SJSA1 (cell line): ENCODE results near the gene COX8A. TPM values are rescaled to one million over a fixed set of nuclear protein-coding genes. Genes with fewer than 3 reads are reported as not detected.

ENCODE experiments used
- DNase-seq, 2 experiments: peaks; one replicate each; pipeline ENCODE4 v3.0.0-alpha.2; 2015 to 2020; ENCODE audit warnings: low spot score in 2 of 2, low read depth in 1 of 2
- H3K27ac ChIP-seq: fragments of 250-450 bp; sonication (Bioruptor Pico); 2 replicates; pipeline ENCODE4 v1.5.1; 2020; ENCODE audit warnings: mild to moderate bottlenecking, moderate library complexity
- H3K27me3 ChIP-seq: fragments of 250-450 bp; sonication (Bioruptor Pico); replicated peaks from 2 replicates; pipeline ENCODE4 v1.5.1; 2020; ENCODE audit warnings: mild to moderate bottlenecking, moderate library complexity
- H3K36me3 ChIP-seq: fragments of 250-450 bp; sonication (Bioruptor Pico); 2 replicates; pipeline ENCODE4 v1.5.1; 2020; ENCODE audit warnings: mild to moderate bottlenecking
- H3K4me1 ChIP-seq: fragments of 250-450 bp; sonication (Bioruptor Pico); replicated peaks from 2 replicates; pipeline ENCODE4 v1.6.1; 2021; ENCODE audit warnings: mild to moderate bottlenecking
- H3K4me3 ChIP-seq: fragments of 250-450 bp; sonication (Bioruptor Pico); 2 replicates; pipeline ENCODE4 v1.5.1; 2020; ENCODE audit warnings: mild to moderate bottlenecking
- H3K9me3 ChIP-seq: fragments of 250-450 bp; sonication (Bioruptor Pico); replicated peaks from 2 replicates; pipeline ENCODE4 v1.5.1; 2020; ENCODE audit warnings: mild to moderate bottlenecking
- total RNA-seq: library from RNA; depleted of rRNA; stranded (reverse); fragments of >200 nt; shearing (Covaris generic); gene quantifications from 2 replicates; pipeline ENCODE4 v1.2.3, GENCODE V29; 2014

COX8A gene
- total RNA-seq, 1 experiment from 2014 or later, result 1,062 TPM

DNA sequence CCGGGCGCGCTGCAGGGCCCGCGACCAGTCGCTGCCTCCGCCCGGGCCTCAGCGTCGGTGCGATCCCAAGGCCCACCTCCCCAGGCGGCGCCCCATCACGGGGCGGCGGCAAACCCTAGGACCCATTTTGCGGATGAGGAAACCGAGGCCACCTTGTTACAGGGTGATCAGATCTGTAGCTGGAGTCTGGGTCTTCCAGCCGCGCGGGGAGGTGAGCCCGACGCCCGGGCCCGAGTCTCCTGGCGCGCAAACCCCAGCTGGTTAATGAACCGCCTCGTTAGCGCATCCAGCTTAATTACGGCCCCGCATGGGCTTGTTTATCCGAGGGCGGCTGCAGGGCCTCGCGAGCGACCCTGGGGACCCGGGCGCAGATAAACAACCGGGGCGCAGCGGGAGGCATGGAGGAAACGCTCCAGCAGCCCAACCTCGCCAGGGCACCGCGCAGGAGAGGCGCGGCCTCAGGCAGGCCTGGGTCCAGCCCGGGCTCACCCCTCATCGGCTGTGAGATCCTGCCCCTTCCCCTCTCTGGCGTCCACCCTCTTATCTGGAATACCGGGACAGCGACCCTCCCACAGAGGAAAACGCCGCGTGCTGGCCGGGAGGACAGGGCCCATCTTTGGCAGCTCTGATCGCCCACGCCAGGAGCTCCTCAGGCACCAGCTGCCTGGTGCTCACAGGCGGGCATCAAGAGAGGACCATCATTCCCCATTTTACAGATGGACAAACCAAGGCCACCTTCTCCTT lies 26.5 kb downstream of the COX8A start:
- peaks cover 71% of the 10 kb centered on the region for H3K36me3 ChIP-seq
- no peak for DNase-seq
- no peaks in the 10 kb centered on the region for H3K27me3 ChIP-seq
- no peak overlapping the region for H3K27ac ChIP-seq
- H3K4me3 ChIP-seq, result no peak overlapping the region
- H3K9me3 ChIP-seq, result no peaks in the 10 kb centered on the region; the same call in 1 of the 2 replicates
- peaks cover 7% of the 10 kb centered on the region; the same call in 1 of the 2 replicates for H3K4me1 ChIP-seq

GRCh38 chr11:64001484-64002420 lies 27.3 kb downstream of the COX8A start:
- Histone ChIP-seq H3K4me1 (peaks cover 10% of the 10 kb centered on the region), H3K36me3 (peaks cover 62% of the 10 kb centered on the region), H3K27me3 (no peaks in the 10 kb centered on the region), H3K9me3 (no peaks in the 10 kb centered on the region; the same call in 1 of the 2 replicates), H3K4me3 (no peak overlapping the region), H3K27ac (no peak overlapping the region)
- no peak for DNase-seq

DNA sequence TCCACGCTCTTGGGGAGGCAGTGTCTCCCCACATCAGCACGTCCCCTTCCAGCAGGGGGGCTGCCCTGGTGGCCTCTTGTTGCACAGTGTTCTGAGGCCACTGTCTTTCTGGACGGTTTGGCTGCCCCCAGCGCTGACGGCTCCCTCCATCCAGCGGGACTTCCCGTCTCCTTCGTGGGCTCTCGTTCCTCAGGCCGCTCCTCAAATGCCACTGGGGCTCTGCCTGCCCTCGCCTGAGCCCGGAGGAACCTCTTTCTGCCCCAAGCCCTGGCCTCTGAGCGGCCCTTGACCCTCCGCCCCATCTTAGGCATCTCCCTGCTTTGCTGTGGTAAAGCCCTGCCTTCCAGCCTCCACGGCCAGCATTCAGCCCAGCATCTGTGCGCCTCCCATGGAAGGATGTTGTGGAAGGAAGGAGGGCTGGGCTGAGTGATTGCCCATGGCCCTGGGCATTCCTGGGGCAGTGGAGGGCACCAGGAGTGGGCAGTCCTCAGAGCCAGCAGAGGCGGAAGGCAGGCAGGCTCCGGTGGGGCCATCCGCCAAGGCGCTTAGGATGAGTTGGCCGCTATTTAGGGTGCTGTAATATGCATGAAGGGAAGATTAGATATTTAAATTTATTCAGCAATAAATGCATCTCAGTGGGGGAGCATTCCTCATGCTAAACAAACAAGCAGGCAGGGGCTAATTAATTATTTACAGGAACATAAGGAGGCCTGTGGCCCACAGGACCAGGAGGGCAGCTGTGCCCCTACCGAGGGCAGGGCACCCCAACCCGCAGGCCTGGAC lies 29.6 kb downstream of the COX8A start:
- Histone ChIP-seq H3K27ac (no peak overlapping the region), H3K36me3 (peaks cover 40% of the 10 kb centered on the region), H3K9me3 (no peaks in the 10 kb centered on the region; the same call in 1 of the 2 replicates), H3K4me1 (peaks cover 20% of the 10 kb centered on the region), H3K27me3 (no peaks in the 10 kb centered on the region), H3K4me3 (no peak overlapping the region)
- no peak for DNase-seq

GRCh38 chr11:64004590-64004984 lies 30.2 kb downstream of the COX8A start:
- DNase-seq, result no peak
- Histone ChIP-seq H3K27ac (no peak overlapping the region), H3K27me3 (no peaks in the 10 kb centered on the region), H3K4me3 (no peak overlapping the region), H3K4me1 (peaks cover 20% of the 10 kb centered on the region), H3K9me3 (no peaks in the 10 kb centered on the region; the same call in 1 of the 2 replicates), H3K36me3 (peaks cover 34% of the 10 kb centered on the region)

DNA sequence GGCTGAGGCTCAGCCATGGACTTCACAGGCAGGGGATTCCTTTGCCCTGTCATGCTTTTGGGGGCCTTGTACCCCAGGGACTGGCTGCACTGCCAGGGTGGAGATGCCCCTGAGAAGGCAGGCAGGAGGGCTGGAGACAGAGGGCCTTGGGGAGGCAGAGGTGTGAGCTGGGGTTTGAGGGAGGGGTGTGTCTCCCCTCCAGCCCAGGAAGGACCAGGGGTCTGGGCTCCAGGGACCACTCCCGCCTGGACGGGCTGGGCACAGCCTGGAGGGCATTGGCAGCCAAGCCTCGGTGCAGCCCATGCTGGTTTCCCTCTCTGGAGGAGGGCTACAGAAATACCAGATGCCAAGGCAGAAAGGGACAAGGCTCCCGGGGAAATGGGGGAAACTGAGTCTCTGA lies 31.3 kb downstream of the COX8A start:
- Histone ChIP-seq H3K27ac (no peak overlapping the region), H3K9me3 (no peaks in the 10 kb centered on the region; the same call in 1 of the 2 replicates), H3K4me1 (peaks cover 20% of the 10 kb centered on the region), H3K4me3 (no peak overlapping the region), H3K27me3 (no peaks in the 10 kb centered on the region), H3K36me3 (peaks cover 23% of the 10 kb centered on the region)
- DNase-seq, result no peak

DNA sequence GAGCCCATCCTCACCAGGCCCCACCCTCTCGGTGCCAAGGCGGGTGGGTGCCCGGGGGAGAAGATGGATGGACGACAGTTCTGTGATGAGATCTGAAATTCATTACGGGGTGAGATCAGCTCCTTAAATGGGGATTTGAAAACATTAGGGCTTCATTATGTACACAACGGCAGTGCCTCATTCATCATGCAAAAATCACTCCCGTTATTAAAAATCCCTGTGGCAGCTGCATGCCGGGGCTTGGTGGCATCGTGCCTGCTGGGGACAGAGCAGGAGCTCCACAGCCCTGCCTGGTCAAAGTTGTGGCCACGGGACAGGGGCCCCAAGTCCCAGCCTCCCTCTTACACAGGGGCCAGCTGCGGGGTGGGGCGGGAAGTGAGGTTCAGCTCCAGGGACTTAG lies 32.0 kb downstream of the COX8A start:
- DNase-seq, result no peak
- no peaks in the 10 kb centered on the region for H3K9me3 ChIP-seq
- H3K27me3 ChIP-seq, result no peaks in the 10 kb centered on the region
- H3K4me3 ChIP-seq, result no peak overlapping the region
- peaks cover 16% of the 10 kb centered on the region for H3K36me3 ChIP-seq
- H3K27ac ChIP-seq, result no peak overlapping the region
- H3K4me1 ChIP-seq, result peaks cover 20% of the 10 kb centered on the region

DNA sequence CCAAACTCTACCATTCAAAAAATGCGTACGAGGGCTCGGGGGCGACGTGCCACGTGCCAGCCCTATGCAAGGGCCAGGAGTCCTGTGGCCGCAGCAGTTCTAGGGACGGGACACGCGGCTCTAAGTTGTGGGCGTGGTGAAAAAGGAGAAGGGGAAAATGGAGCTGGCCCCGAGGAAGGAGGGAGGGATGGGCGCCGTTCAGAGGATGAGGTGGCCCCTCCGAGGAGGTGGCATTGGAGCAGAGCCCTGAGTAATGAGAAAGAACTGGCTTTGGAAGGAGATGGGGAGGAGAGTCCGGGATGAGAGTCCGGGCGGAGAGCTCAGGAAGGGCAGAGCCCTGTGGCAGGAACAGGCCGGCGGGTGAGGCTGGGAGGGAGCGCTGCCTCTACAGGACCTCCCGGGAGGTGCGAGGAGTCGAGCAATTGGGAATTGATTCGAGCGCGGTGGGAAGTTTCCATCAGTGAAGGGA lies 32.8 kb downstream of the COX8A start:
- Histone ChIP-seq H3K4me1 (peaks cover 13% of the 10 kb centered on the region), H3K27ac (no peak overlapping the region), H3K4me3 (no peak overlapping the region), H3K9me3 (no peaks in the 10 kb centered on the region), H3K36me3 (peaks cover 9% of the 10 kb centered on the region), H3K27me3 (no peaks in the 10 kb centered on the region)
- DNase-seq, result peak in 1 of 2 experiments; percentile 36

GRCh38 chr11:64007629-64008282 lies 33.3 kb downstream of the COX8A start:
- H3K4me3 ChIP-seq, result no peak overlapping the region

GRCh38 chr11:64008283-64008913 lies 34.0 kb downstream of the COX8A start:
- Histone ChIP-seq H3K4me3 (no peak overlapping the region), H3K36me3 (peaks cover 9% of the 10 kb centered on the region), H3K9me3 (no peaks in the 10 kb centered on the region), H3K4me1 (peaks cover 12% of the 10 kb centered on the region), H3K27ac (no peak overlapping the region), H3K27me3 (no peaks in the 10 kb centered on the region)
- DNase-seq, result no peak

More at GRCh38 chr11:64007629-64008282, 33.3 kb downstream of the COX8A start:
- Histone ChIP-seq H3K4me1 (peaks cover 12% of the 10 kb centered on the region), H3K27me3 (no peaks in the 10 kb centered on the region), H3K9me3 (no peaks in the 10 kb centered on the region), H3K36me3 (peaks cover 9% of the 10 kb centered on the region), H3K27ac (no peak overlapping the region)
- no peak for DNase-seq

DNA sequence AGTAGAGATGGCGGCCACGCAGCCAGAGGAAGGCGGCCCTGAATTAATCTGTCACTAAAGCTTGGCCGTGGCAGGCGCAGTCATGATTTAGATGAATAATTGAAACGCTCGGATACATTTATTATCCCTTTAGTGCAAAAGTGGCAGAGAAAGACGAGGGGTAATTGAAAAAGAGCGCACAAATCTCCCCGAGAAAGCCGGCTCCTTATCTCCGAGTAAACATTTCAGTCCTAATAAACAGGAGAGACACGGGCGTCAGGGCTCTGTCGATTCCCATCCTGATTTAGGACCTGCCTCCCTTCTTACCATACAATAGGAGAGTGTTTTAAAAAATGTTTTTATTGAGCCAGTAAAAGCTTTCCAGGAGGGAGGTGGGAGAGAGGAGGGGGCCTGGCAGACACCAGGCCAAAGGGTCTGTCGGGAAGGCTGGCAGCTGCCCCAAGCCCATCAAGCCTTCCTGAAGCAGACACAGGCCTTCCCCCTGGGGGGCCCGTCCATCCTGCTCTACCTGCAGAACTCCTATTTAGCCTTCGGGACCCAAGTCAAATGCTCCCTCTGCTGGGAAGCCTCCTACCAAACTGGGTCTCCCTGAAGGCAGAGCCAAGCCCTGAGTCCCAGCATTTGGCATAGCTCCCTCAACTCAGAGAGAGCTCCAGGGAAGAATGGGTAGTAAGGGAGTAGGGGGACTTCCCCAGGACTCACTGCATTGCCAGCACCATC lies 34.7 kb downstream of the COX8A start:
- no peak overlapping the region for H3K4me3 ChIP-seq
- no peak overlapping the region for H3K27ac ChIP-seq
- peaks cover 9% of the 10 kb centered on the region; the same call in 1 of the 2 replicates for H3K36me3 ChIP-seq
- H3K27me3 ChIP-seq, result no peaks in the 10 kb centered on the region
- no peak for DNase-seq
- H3K9me3 ChIP-seq, result no peaks in the 10 kb centered on the region
- H3K4me1 ChIP-seq, result peaks cover 12% of the 10 kb centered on the region

DNA sequence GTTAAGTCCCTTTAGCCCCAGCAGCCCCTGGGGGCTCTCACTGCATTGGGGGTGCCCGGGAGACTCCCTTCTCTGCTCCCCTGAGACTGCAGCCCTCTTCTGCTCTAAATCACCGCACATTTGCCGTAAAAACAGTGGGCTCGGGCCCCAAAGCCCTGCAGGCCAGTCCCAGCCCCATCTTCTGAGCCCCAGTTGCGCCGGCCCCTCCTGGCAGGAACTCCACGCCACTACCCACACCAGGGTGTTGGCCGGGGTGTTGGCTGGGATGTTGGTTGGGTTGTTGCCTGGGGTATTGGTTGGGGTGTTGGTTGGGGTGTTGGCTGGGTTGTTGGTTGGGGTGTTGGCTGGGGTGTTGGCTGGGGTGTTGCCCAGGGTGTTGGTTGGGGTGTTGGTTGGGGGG lies 35.3 kb downstream of the COX8A start:
- no peak overlapping the region for H3K4me3 ChIP-seq
- H3K27me3 ChIP-seq, result no peaks in the 10 kb centered on the region
- peaks cover 12% of the 10 kb centered on the region for H3K4me1 ChIP-seq
- no peak overlapping the region for H3K27ac ChIP-seq
- DNase-seq, result no peak
- H3K9me3 ChIP-seq, result no peaks in the 10 kb centered on the region
- 0 out of 2 replicates have a peak, but pooled peaks cover 6% of the 10 kb centered on the region for H3K36me3 ChIP-seq

GRCh38 chr11:64010783-64011182 lies 36.4 kb downstream of the COX8A start:
- Histone ChIP-seq H3K4me1 (peaks cover 12% of the 10 kb centered on the region), H3K36me3 (no peaks in the 10 kb centered on the region), H3K27ac (no peak overlapping the region), H3K4me3 (no peak overlapping the region), H3K9me3 (no peaks in the 10 kb centered on the region), H3K27me3 (no peaks in the 10 kb centered on the region)
- no peak for DNase-seq
